DOHH2 (cell line): ENCODE measurements around the gene CAMK2D.

Source experiments
- H3F3A ChIP-seq: fragments of 200-600 bp; sonication (generic), shearing (Covaris generic); 2 replicates; pipeline ENCODE4 v1.6.0; 2016; ENCODE audit warnings: antibody characterized with exemption, mild to moderate bottlenecking; ENCODE audit not compliant: control insufficient read depth, insufficient read depth
- H3K27ac ChIP-seq: fragments of 200-600 bp; sonication (generic); 2 replicates; pipeline ENCODE4 v1.5.1; 2014; ENCODE audit warnings: low read depth, mild to moderate bottlenecking, low read length, moderate library complexity
- H3K27me3 ChIP-seq: fragments of 200-600 bp; sonication (generic); 2 replicates; pipeline ENCODE4 v1.6.1; 2014; ENCODE audit warnings: mild to moderate bottlenecking, low read length, mixed read lengths; ENCODE audit not compliant: control insufficient read depth
- H3K36me3 ChIP-seq: fragments of 200-600 bp; sonication (generic); 2 replicates; pipeline ENCODE4 v1.6.1; 2014; ENCODE audit warnings: mild to moderate bottlenecking, low read length, moderate library complexity, mixed read lengths; ENCODE audit not compliant: control insufficient read depth
- H3K4me1 ChIP-seq: fragments of 200-600 bp; sonication (generic); 2 replicates; pipeline ENCODE4 v1.6.1; 2014; ENCODE audit warnings: mild to moderate bottlenecking, low read length, mixed read lengths; ENCODE audit not compliant: control insufficient read depth
- H3K4me2 ChIP-seq: fragments of 200-600 bp; sonication (generic); 2 replicates; pipeline ENCODE4 v1.6.0; 2014; ENCODE audit warnings: mild to moderate bottlenecking, low read length, moderate library complexity
- H3K4me3 ChIP-seq: fragments of 200-600 bp; sonication (generic); 2 replicates; pipeline ENCODE4 v1.5.1; 2014; ENCODE audit warnings: mild to moderate bottlenecking, low read length, mixed read lengths
- H3K79me2 ChIP-seq: fragments of 200-600 bp; sonication (generic); 2 replicates; pipeline ENCODE4 v1.6.1; 2014; ENCODE audit warnings: mild to moderate bottlenecking, low read length, mixed read lengths; ENCODE audit not compliant: control insufficient read depth
- H3K9me2 ChIP-seq: fragments of 200-600 bp; sonication (generic); replicated peaks from 2 replicates; pipeline ENCODE4 v1.6.1; 2014; ENCODE audit warnings: mild to moderate bottlenecking, low read length, mixed read lengths; ENCODE audit not compliant: control insufficient read depth
- H3K9me3 ChIP-seq: fragments of 200-600 bp; sonication (generic); 2 replicates; pipeline ENCODE4 v1.6.1; 2014; ENCODE audit warnings: antibody characterized with exemption, low read length, mixed read lengths; ENCODE audit not compliant: control insufficient read depth, insufficient read depth
- H4K20me1 ChIP-seq: fragments of 200-600 bp; sonication (generic); 2 replicates; pipeline ENCODE4 v1.6.0; 2014; ENCODE audit warnings: low read depth, mild to moderate bottlenecking, antibody characterized with exemption, low read length, moderate library complexity; ENCODE audit not compliant: control insufficient read depth, insufficient read depth
- EZH2phosphoT487 ChIP-seq: fragments of 200-600 bp; sonication (generic); IDR thresholded peaks from 2 replicates; pipeline ENCODE4 v1.6.1; 2017; ENCODE audit warnings: borderline replicate concordance, mild to moderate bottlenecking, antibody characterized with exemption, low read length, moderate library complexity, mixed read lengths
- TF ChIP-seq, protein P1 (sequence below): fragments of 200-600 bp; sonication (generic); IDR thresholded peaks from one replicate; pipeline ENCODE4 v1.5.1; 2014; ENCODE audit warnings: antibody characterized with exemption, mild to moderate bottlenecking, low read depth, low read length; ENCODE audit not compliant: poor library complexity, severe bottlenecking

The CAMK2D gene

DNA sequence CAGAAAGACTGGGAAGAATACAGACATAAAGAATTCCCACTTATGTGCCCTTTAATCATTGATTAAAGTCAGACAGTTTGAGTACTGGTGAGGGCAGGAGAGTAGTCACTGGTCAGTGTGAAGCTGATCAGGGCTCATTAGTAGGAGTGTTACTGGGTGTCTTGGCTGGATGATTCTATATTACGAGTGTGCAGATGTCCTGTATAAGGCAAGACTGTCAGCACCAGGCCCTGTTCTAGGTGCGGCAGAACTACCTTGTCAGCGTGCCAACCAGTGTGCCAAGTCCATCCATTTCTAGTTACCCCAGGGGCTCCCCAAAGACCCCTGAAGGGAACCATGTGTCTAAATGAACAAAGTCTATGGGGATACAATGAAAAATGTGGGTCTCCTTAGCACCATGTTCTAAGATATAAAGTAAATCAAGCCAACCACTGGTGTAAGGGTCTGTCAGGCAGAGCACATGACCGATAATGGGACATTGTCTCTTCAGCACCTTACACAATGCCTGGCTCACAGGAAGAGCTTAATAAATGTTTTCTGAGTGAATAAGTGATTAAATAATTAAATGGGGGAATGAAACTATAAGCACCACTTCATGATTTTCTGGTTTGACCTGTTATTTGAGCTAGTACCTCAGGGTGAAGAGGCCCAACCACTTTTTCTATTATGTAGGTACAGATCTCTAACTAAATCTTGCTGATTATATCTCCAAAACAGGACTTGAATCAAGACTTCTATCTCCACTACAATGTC lies 205.0 kb downstream of the CAMK2D start:
- H3F3A ChIP-seq: peaks cover 17% of the 10 kb centered on the region
- peaks cover 61% of the 10 kb centered on the region for H3K79me2 ChIP-seq
- TF ChIP-seq EZH2phosphoT487: no peak
- TF ChIP-seq, protein P1, sequence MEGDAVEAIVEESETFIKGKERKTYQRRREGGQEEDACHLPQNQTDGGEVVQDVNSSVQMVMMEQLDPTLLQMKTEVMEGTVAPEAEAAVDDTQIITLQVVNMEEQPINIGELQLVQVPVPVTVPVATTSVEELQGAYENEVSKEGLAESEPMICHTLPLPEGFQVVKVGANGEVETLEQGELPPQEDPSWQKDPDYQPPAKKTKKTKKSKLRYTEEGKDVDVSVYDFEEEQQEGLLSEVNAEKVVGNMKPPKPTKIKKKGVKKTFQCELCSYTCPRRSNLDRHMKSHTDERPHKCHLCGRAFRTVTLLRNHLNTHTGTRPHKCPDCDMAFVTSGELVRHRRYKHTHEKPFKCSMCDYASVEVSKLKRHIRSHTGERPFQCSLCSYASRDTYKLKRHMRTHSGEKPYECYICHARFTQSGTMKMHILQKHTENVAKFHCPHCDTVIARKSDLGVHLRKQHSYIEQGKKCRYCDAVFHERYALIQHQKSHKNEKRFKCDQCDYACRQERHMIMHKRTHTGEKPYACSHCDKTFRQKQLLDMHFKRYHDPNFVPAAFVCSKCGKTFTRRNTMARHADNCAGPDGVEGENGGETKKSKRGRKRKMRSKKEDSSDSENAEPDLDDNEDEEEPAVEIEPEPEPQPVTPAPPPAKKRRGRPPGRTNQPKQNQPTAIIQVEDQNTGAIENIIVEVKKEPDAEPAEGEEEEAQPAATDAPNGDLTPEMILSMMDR: no peak
- peaks cover 72% of the 10 kb centered on the region for H3K36me3 ChIP-seq
- no peaks in the 10 kb centered on the region for H3K9me3 ChIP-seq
- H3K9me2 ChIP-seq: no peaks in the 10 kb centered on the region
- peak overlapping the region; percentile 18; the same call in 1 of the 2 replicates for H3K4me3 ChIP-seq
- no peaks in the 10 kb centered on the region for H4K20me1 ChIP-seq
- H3K4me1 ChIP-seq: peaks cover 78% of the 10 kb centered on the region
- H3K27me3 ChIP-seq: no peaks in the 10 kb centered on the region
- peak overlapping the region; percentile 41 for H3K4me2 ChIP-seq
- H3K27ac ChIP-seq: peak overlapping the region; percentile 36

DNA sequence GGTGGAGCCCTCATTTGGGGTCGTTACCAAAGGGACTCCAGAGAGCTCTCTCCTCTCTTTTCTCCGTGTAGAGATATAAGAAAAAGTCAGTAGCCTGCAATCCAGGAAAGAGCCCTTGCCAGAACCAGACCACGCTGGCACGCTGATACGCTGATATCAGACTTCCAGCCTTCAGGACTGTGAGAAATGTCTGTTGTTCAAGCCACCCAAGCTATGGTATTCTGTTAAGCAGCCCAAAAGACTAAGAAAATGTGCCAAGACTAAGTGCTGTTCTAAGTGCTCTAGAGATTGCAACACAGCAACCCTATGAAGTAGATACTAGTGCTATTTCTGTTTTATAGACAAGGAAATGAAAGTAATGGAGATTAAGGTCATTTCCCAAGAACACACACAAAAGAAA lies 205.7 kb downstream of the CAMK2D start:
- Histone ChIP-seq H4K20me1 (no peaks in the 10 kb centered on the region), H3K27ac (peak overlapping the region; percentile 36), H3F3A (peaks cover 17% of the 10 kb centered on the region), H3K4me1 (peaks cover 77% of the 10 kb centered on the region), H3K79me2 (peaks cover 57% of the 10 kb centered on the region), H3K9me2 (no peaks in the 10 kb centered on the region), H3K27me3 (no peaks in the 10 kb centered on the region), H3K36me3 (peaks cover 72% of the 10 kb centered on the region), H3K9me3 (no peaks in the 10 kb centered on the region), H3K4me3 (peak overlapping the region; percentile 18; the same call in 1 of the 2 replicates), H3K4me2 (peak overlapping the region; percentile 41)
- TF ChIP-seq EZH2phosphoT487: no peak
- TF ChIP-seq, protein P1: no peak

DNA sequence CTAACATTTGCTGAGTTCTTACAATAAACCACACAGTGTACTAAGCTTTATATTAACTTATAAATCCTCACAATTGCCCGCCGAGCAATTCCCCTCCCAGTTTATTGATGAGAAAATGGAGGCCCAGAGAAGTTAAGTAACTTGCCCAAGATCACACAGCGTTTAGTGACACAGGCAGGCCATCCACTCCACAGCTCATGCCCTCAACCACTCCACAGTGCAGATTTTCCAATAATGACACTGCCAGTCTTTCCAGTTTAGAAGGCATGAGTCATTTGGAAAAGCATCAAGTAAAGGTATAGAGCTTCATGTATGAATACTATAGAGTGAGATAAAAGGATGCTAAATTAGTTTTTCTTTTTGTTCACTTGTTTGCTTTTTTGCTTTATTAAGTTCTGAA lies 208.5 kb downstream of the CAMK2D start:
- H3K4me3 ChIP-seq: no peak overlapping the region
- no peak overlapping the region for H3K4me2 ChIP-seq
- H3K79me2 ChIP-seq: peaks cover 59% of the 10 kb centered on the region
- peaks cover 79% of the 10 kb centered on the region for H3K4me1 ChIP-seq
- H3K27ac ChIP-seq: no peak overlapping the region
- H3K9me2 ChIP-seq: no peaks in the 10 kb centered on the region
- TF ChIP-seq, protein P1: no peak
- TF ChIP-seq EZH2phosphoT487: no peak
- peaks cover 70% of the 10 kb centered on the region for H3K36me3 ChIP-seq
- no peaks in the 10 kb centered on the region for H4K20me1 ChIP-seq
- no peaks in the 10 kb centered on the region for H3K27me3 ChIP-seq
- peaks cover 32% of the 10 kb centered on the region for H3F3A ChIP-seq
- H3K9me3 ChIP-seq: no peaks in the 10 kb centered on the region
